SW 1271 (cell line): ENCODE data around the gene ZBTB21.
A peak's percentile ranks its signal among the peaks of the same experiment; 100 is the strongest.
"Not testable (repeated sequence)": the region's sequence is repeated elsewhere in the genome, so short reads cannot be mapped to it uniquely, and the experiment has no call there.

Experiments
- DNase-seq, 2 experiments: peaks; one replicate each; lab custom pipeline; 2025; lab: John Stamatoyannopoulos, UW

ZBTB21 gene

GRCh38 chr21:41967708-41968107, 42.5 kb downstream of the ZBTB21 start:
- no peak for DNase-seq

GRCh38 chr21:41966872-41967621, 43.1 kb downstream of the ZBTB21 start:
- DNase-seq = no peak

GRCh38 chr21:41966041-41966833, 43.9 kb downstream of the ZBTB21 start:
- no peak for DNase-seq

GRCh38 chr21:41965461-41966013, 44.6 kb downstream of the ZBTB21 start:
- no peak for DNase-seq

- DNase-seq = no peak
Observed at GRCh38 chr21:41965045-41965444, 45.1 kb downstream of the ZBTB21 start.

- no peak for DNase-seq
Observed at GRCh38 chr21:41964171-41964570, 46.0 kb downstream of the ZBTB21 start.

- no peak for DNase-seq
Observed at GRCh38 chr21:41962425-41962966, 47.7 kb downstream of the ZBTB21 start.

- DNase-seq = no peak
Observed at GRCh38 chr21:41961753-41962152, 48.4 kb downstream of the ZBTB21 start.

GRCh38 chr21:41961282-41961701, 48.9 kb downstream of the ZBTB21 start:
- DNase-seq = no peak

GRCh38 chr21:41960386-41960785, 49.8 kb downstream of the ZBTB21 start:
- no peak for DNase-seq

GRCh38 chr21:41959697-41960096, 50.5 kb downstream of the ZBTB21 start:
- DNase-seq = not testable (repeated sequence)

- no peak for DNase-seq
Observed at GRCh38 chr21:41958886-41959563, 51.1 kb downstream of the ZBTB21 start.

- DNase-seq = peak in 1 of 2 experiments; percentile 70
Observed at GRCh38 chr21:41957991-41958766, 52.0 kb downstream of the ZBTB21 start.

GRCh38 chr21:41956926-41957729, 53.0 kb downstream of the ZBTB21 start:
- DNase-seq = no peak

GRCh38 chr21:41955516-41955915, 54.6 kb downstream of the ZBTB21 start:
- DNase-seq = no peak

GRCh38 chr21:41954654-41955499, 55.3 kb downstream of the ZBTB21 start:
- no peak for DNase-seq

- DNase-seq = peak in 1 of 2 experiments; percentile 43
Observed at GRCh38 chr21:41953831-41954653, 56.1 kb downstream of the ZBTB21 start, which contains the start of gene C2CD2. C2CD2 (minus strand) TSS chr21:41954018; CDS start chr21:41953648, 370 bp downstream.

- DNase-seq = no peak
Observed at GRCh38 chr21:41953249-41953830, 56.8 kb downstream of the ZBTB21 start.
